Smooth muscle cell (in vitro differentiated cells): ENCODE results near the gene KCNH2. TPM values are rescaled to one million over a fixed set of nuclear protein-coding genes. Genes with fewer than 3 reads are reported as not detected.

Source experiments
- DNase-seq: peaks from one replicate; lab custom pipeline; 2025; ENCODE audit not compliant: unreplicated experiment; lab: John Stamatoyannopoulos, UW
- H2AFZ ChIP-seq: fragments of 200-600 bp; sonication (generic); 2 replicates; pipeline ENCODE4 v1.6.0; 2016; ENCODE audit warnings: antibody characterized with exemption, low read depth, mild to moderate bottlenecking
- H3F3A ChIP-seq: fragments of 200-600 bp; sonication (generic); 2 replicates; pipeline ENCODE4 v1.6.0; 2017; ENCODE audit warnings: antibody characterized with exemption, low read depth
- H3K27ac ChIP-seq: fragments of 200-600 bp; sonication (generic); 2 replicates; pipeline ENCODE4 v1.5.1; 2016; ENCODE audit warnings: low read depth, mild to moderate bottlenecking
- H3K27me3 ChIP-seq: fragments of 200-600 bp; sonication (generic); 2 replicates; pipeline ENCODE4 v1.6.1; 2016; ENCODE audit warnings: low read depth, mild to moderate bottlenecking
- H3K36me3 ChIP-seq: fragments of 200-600 bp; sonication (generic); 2 replicates; pipeline ENCODE4 v1.5.1; 2016; ENCODE audit warnings: low read depth
- H3K4me1 ChIP-seq: fragments of 200-600 bp; sonication (generic); 2 replicates; pipeline ENCODE4 v1.5.1; 2016; ENCODE audit warnings: low read depth
- H3K4me2 ChIP-seq: fragments of 200-600 bp; sonication (generic); 2 replicates; pipeline ENCODE4 v1.6.0; 2016; ENCODE audit warnings: mild to moderate bottlenecking
- H3K4me3 ChIP-seq: fragments of 200-600 bp; sonication (generic); 2 replicates; pipeline ENCODE4 v1.5.1; 2016; ENCODE audit warnings: mild to moderate bottlenecking
- H3K79me2 ChIP-seq: fragments of 200-600 bp; sonication (generic); 2 replicates; pipeline ENCODE4 v1.6.0; 2016; ENCODE audit warnings: low read depth, mild to moderate bottlenecking
- H3K9ac ChIP-seq: fragments of 200-600 bp; sonication (generic); 2 replicates; pipeline ENCODE4 v1.6.0; 2016; ENCODE audit warnings: low read depth
- H3K9me3 ChIP-seq: fragments of 200-600 bp; sonication (generic); replicated peaks from 2 replicates; pipeline ENCODE4 v1.5.1; 2016; ENCODE audit warnings: low read depth
- H4K20me1 ChIP-seq: fragments of 200-600 bp; sonication (generic); 2 replicates; pipeline ENCODE4 v1.6.0; 2016; ENCODE audit warnings: low read depth
- WGBS: methylation state at CpG from one replicate; pipeline ENCODE4 v1.1.7; 2016; ENCODE audit warnings: low lambda C conversion rate; 5-methylcytosine and 5-hydroxymethylcytosine counted together
- polyA plus RNA-seq: library from polyadenylated mRNA; unstranded; fragments of >200 nt; fragmentation: Nextera tagmentation; extraction: Ambion mirVana; gene quantifications from 2 replicates; pipeline ENCODE4 v1.2.1, GENCODE V29; 2016
- total RNA-seq: library from RNA; depleted of rRNA; stranded (reverse); fragments of >200 nt; gene quantifications from 2 replicates; pipeline ENCODE4 v1.2.3, GENCODE V29; 2014
- TF ChIP-seq, protein P1 (sequence below): fragments of 200-600 bp; sonication (generic); IDR thresholded peaks from 2 replicates; pipeline ENCODE4 v1.5.1; 2017; ENCODE audit warnings: borderline replicate concordance, mild to moderate bottlenecking, antibody characterized with exemption; ENCODE audit not compliant: insufficient read depth, poor library complexity, severe bottlenecking

The KCNH2 gene
- total and polyA plus RNA-seq, 2 experiments from 2014 or later = 12.9 to 37.7 TPM

- Histone ChIP-seq H3K4me1 (peaks cover 28% of the 10 kb centered on the region), H3K27me3 (no peaks in the 10 kb centered on the region)
- no peak for DNase-seq
Measured at GRCh38 chr7:150967349-150967748, 10.8 kb downstream of the KCNH2 start.

GRCh38 chr7:150966002-150966401, 12.1 kb downstream of the KCNH2 start:
- H3K27me3 ChIP-seq = no peaks in the 10 kb centered on the region
- H3F3A ChIP-seq = no peaks in the 10 kb centered on the region
- TF ChIP-seq, protein P1, sequence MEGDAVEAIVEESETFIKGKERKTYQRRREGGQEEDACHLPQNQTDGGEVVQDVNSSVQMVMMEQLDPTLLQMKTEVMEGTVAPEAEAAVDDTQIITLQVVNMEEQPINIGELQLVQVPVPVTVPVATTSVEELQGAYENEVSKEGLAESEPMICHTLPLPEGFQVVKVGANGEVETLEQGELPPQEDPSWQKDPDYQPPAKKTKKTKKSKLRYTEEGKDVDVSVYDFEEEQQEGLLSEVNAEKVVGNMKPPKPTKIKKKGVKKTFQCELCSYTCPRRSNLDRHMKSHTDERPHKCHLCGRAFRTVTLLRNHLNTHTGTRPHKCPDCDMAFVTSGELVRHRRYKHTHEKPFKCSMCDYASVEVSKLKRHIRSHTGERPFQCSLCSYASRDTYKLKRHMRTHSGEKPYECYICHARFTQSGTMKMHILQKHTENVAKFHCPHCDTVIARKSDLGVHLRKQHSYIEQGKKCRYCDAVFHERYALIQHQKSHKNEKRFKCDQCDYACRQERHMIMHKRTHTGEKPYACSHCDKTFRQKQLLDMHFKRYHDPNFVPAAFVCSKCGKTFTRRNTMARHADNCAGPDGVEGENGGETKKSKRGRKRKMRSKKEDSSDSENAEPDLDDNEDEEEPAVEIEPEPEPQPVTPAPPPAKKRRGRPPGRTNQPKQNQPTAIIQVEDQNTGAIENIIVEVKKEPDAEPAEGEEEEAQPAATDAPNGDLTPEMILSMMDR = no peak
- H4K20me1 ChIP-seq = no peaks in the 10 kb centered on the region
- no peak for DNase-seq
- peaks cover 17% of the 10 kb centered on the region for H3K4me1 ChIP-seq
- no peaks in the 10 kb centered on the region for H3K79me2 ChIP-seq
- no peaks in the 10 kb centered on the region for H3K9me3 ChIP-seq
- H3K9ac ChIP-seq = no peak overlapping the region
- no peak overlapping the region for H3K4me3 ChIP-seq
- H3K36me3 ChIP-seq = no peaks in the 10 kb centered on the region
- no peak overlapping the region for H3K4me2 ChIP-seq
- H2AFZ ChIP-seq = no peak overlapping the region
- 100% methylated on average over 1 of the region's 1 CpG for WGBS
- H3K27ac ChIP-seq = no peak overlapping the region

More at GRCh38 chr7:150967349-150967748, 10.8 kb downstream of the KCNH2 start:
- Histone ChIP-seq H3K27ac (no peak overlapping the region), H3K4me2 (no peak overlapping the region), H3K9me3 (no peaks in the 10 kb centered on the region), H3K9ac (no peak overlapping the region), H4K20me1 (no peaks in the 10 kb centered on the region), H2AFZ (no peak overlapping the region), H3F3A (no peaks in the 10 kb centered on the region), H3K4me3 (no peak overlapping the region), H3K36me3 (no peaks in the 10 kb centered on the region), H3K79me2 (no peaks in the 10 kb centered on the region)
- 50% methylated on average over 6 of the region's 6 CpGs for WGBS
- TF ChIP-seq, protein P1 = no peak

GRCh38 chr7:150965273-150965830, 12.8 kb downstream of the KCNH2 start:
- Histone ChIP-seq H3K4me1 (peaks cover 11% of the 10 kb centered on the region), H3K79me2 (no peaks in the 10 kb centered on the region), H3K4me2 (no peak overlapping the region), H2AFZ (no peak overlapping the region), H3K4me3 (no peak overlapping the region), H3K9me3 (no peaks in the 10 kb centered on the region), H3K27ac (no peak overlapping the region), H3F3A (no peaks in the 10 kb centered on the region), H4K20me1 (no peaks in the 10 kb centered on the region), H3K36me3 (no peaks in the 10 kb centered on the region), H3K9ac (no peak overlapping the region), H3K27me3 (no peaks in the 10 kb centered on the region)
- TF ChIP-seq, protein P1 = no peak
- no peak for DNase-seq
- WGBS = 89% methylated on average over 14 of the region's 16 CpGs

DNA sequence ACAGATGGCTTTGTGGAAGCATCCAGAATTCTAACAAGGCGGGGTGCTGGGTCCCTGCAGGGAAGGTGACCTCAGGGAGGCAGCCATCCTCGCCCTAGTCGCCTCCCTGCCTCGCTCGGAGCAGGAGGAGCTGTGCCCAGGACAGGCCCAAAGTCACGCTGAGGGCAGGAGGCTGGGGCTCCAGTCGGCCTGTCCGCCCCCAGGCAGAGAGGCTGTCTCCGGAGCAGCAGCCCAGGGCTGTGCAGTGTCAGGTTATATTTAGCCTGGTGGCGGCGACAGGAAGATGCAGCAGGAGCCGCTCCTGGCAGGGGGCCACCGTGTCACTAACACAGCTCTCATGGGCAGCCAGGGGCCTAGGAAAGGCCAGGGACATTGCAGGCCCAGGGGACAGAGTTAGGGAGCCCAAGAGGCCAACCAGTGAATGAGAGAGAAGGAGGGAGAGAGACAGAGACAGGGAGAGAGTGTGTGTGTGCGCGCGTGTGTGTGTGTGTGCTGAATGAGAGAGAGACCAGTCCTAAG, 13.5 kb downstream of the KCNH2 start:
- Histone ChIP-seq H3K27me3 (no peaks in the 10 kb centered on the region), H3F3A (peaks cover 5% of the 10 kb centered on the region), H3K9ac (no peak overlapping the region), H3K36me3 (no peaks in the 10 kb centered on the region), H3K4me3 (no peak overlapping the region), H4K20me1 (no peaks in the 10 kb centered on the region), H3K4me2 (no peak overlapping the region), H2AFZ (no peak overlapping the region), H3K4me1 (peaks cover 11% of the 10 kb centered on the region), H3K79me2 (no peaks in the 10 kb centered on the region), H3K9me3 (no peaks in the 10 kb centered on the region), H3K27ac (no peak overlapping the region)
- TF ChIP-seq, protein P1 = no peak
- WGBS = 46% methylated on average over 16 of the region's 16 CpGs
- DNase-seq = no peak
